WTC11 (cell line): ENCODE data around the gene CNDP1. TPM values are rescaled to one million over a fixed set of nuclear protein-coding genes. Genes with fewer than 3 reads are reported as not detected.

Experiments
- ATAC-seq: fragments of 200-7000 bp; cut with Tn5 transposase; 2 replicates; pipeline ENCODE4 v1.10.0; 2021; ENCODE audit warnings: mild to moderate bottlenecking, moderate library complexity
- CTCF ChIA-PET: fragments of 300-600 bp; sonication (Branson Sonifier 250); formaldehyde crosslinking; loops from one replicate; lab custom pipeline; 2021; ENCODE audit warnings: antibody characterized with exemption; lab: Charles Lee
- POLR2A ChIA-PET: fragments of 350-600 bp; sonication (Branson Sonifier 250); formaldehyde crosslinking; loops from one replicate; lab custom pipeline; 2021; ENCODE audit warnings: antibody characterized with exemption; lab: Charles Lee
- DNase-seq: peaks from one replicate; pipeline ENCODE4 v3.0.0; 2021; ENCODE audit warnings: low spot score
- H3K27ac Mint-ChIP-seq: 2 replicates; pipeline ENCODE4 v1.8.0; 2021; ENCODE audit warnings: mixed read lengths
- H3K27me3 Mint-ChIP-seq: 2 replicates; pipeline ENCODE4 v1.8.0; 2021; ENCODE audit warnings: low read depth, mild to moderate bottlenecking, moderate library complexity, mixed read lengths
- H3K36me3 Mint-ChIP-seq: 2 replicates; pipeline ENCODE4 v1.8.0; 2021; ENCODE audit warnings: mixed read lengths
- H3K4me1 Mint-ChIP-seq: 2 replicates; pipeline ENCODE4 v1.8.0; 2022; ENCODE audit warnings: mixed read lengths
- H3K4me3 Mint-ChIP-seq: 2 replicates; pipeline ENCODE4 v1.8.0; 2021; ENCODE audit warnings: mild to moderate bottlenecking, moderate library complexity, mixed read lengths
- H3K9me3 Mint-ChIP-seq: 2 replicates; pipeline ENCODE4 v1.8.0; 2021; ENCODE audit warnings: mixed read lengths
- ARID4B ChIP-seq: sonication (generic); formaldehyde crosslinking; IDR thresholded peaks from 2 replicates; pipeline ENCODE4 v1.8.0; 2023; ENCODE audit warnings: missing genetic modification reagents, mild to moderate bottlenecking, borderline replicate concordance
- CBFB ChIP-seq: sonication (generic); formaldehyde crosslinking; IDR thresholded peaks from 2 replicates; pipeline ENCODE4 v1.8.1; 2022; ENCODE audit warnings: mild to moderate bottlenecking, low read depth, missing genetic modification reagents
- CREM ChIP-seq: sonication (generic); formaldehyde crosslinking; IDR thresholded peaks from 2 replicates; pipeline ENCODE4 v1.8.1; 2022; ENCODE audit warnings: mild to moderate bottlenecking, missing genetic modification reagents, moderate library complexity
- CTCF ChIP-seq: fragments of 200-600 bp; IDR thresholded peaks from 2 replicates; pipeline ENCODE4 v1.8.0; 2022; ENCODE audit warnings: antibody characterized with exemption
- FOXK1 ChIP-seq: sonication (generic); formaldehyde crosslinking; IDR thresholded peaks from 2 replicates; pipeline ENCODE4 v1.8.0; 2022; ENCODE audit warnings: mild to moderate bottlenecking, moderate library complexity, missing genetic modification reagents
- FOXP1 ChIP-seq: sonication (generic); formaldehyde crosslinking; IDR thresholded peaks from 2 replicates; pipeline ENCODE4 v1.8.0; 2022; ENCODE audit warnings: missing genetic modification reagents, mild to moderate bottlenecking, moderate library complexity, borderline replicate concordance
- GABPB1 ChIP-seq: sonication (generic); formaldehyde crosslinking; IDR thresholded peaks from 2 replicates; pipeline ENCODE4 v1.8.1; 2023; ENCODE audit warnings: mild to moderate bottlenecking, missing genetic modification reagents
- JAZF1 ChIP-seq: fragments of 250-450 bp; sonication (Bioruptor Pico); IDR thresholded peaks from 2 replicates; pipeline ENCODE4 v1.9.0; 2021; ENCODE audit warnings: moderate library complexity, mild to moderate bottlenecking, inconsistent platforms
- PRDM15 ChIP-seq: sonication (generic); formaldehyde crosslinking; IDR thresholded peaks from 2 replicates; pipeline ENCODE4 v1.8.0; 2022; ENCODE audit warnings: missing genetic modification reagents
- PRRX2 ChIP-seq: fragments of 250-450 bp; sonication (Bioruptor Pico); IDR thresholded peaks from 2 replicates; pipeline ENCODE4 v1.8.0; 2021; ENCODE audit warnings: mild to moderate bottlenecking
- RELA ChIP-seq: sonication (generic); formaldehyde crosslinking; IDR thresholded peaks from 2 replicates; pipeline ENCODE4 v1.8.1; 2022; ENCODE audit warnings: missing genetic modification reagents, mild to moderate bottlenecking, borderline replicate concordance
- STAT6 ChIP-seq: sonication (generic); formaldehyde crosslinking; conservative IDR thresholded peaks from 2 replicates; pipeline ENCODE4 v1.8.1; 2023; ENCODE audit warnings: mild to moderate bottlenecking, low read depth, missing genetic modification reagents, moderate library complexity
- USF1 ChIP-seq: sonication (generic); formaldehyde crosslinking; IDR thresholded peaks from 2 replicates; pipeline ENCODE4 v1.8.0; 2022; ENCODE audit warnings: mild to moderate bottlenecking, missing genetic modification reagents
- ZNF121 ChIP-seq: sonication (generic); formaldehyde crosslinking; IDR thresholded peaks from 2 replicates; pipeline ENCODE4 v1.8.0; 2023; ENCODE audit warnings: missing genetic modification reagents
- ZNF219 ChIP-seq: sonication (generic); formaldehyde crosslinking; IDR thresholded peaks from 2 replicates; pipeline ENCODE4 v1.8.0; 2023; ENCODE audit warnings: missing genetic modification reagents, mild to moderate bottlenecking, borderline replicate concordance
- ZNF423 ChIP-seq: fragments of 250-450 bp; sonication (Bioruptor Pico); IDR thresholded peaks from 2 replicates; pipeline ENCODE4 v2.1.2; 2022; ENCODE audit warnings: mild to moderate bottlenecking, moderate library complexity
- ZNF532 ChIP-seq: fragments of 250-450 bp; sonication (Bioruptor Pico); IDR thresholded peaks from 2 replicates; pipeline ENCODE4 v1.9.0; 2021; ENCODE audit warnings: mild to moderate bottlenecking, borderline replicate concordance
- total RNA-seq: library from RNA; stranded (reverse); gene quantifications from 3 replicates; pipeline ENCODE4 v1.2.3, GENCODE V29; 2021

CNDP1 gene
- total RNA-seq, 1 experiment from 2014 or later, result 0.28 TPM

GRCh38 chr18:74604774-74605173 is 70.5 kb downstream of the CNDP1 start (continued):
- TF ChIP-seq STAT6 (no peak), PRRX2 (CRISPR knock-in tag) (no peak)

- H3K27me3 Mint-ChIP-seq, result no peaks in the 10 kb centered on the region
- no peak overlapping the region for H3K4me3 Mint-ChIP-seq
- no peak overlapping the region for H3K27ac Mint-ChIP-seq
- POLR2A ChIA-PET, result no interaction called here
- DNase-seq (no peak), ATAC-seq (no peak)
- CTCF ChIA-PET, result no interaction called here
- H3K36me3 Mint-ChIP-seq, result no peaks in the 10 kb centered on the region
- no peaks in the 10 kb centered on the region for H3K4me1 Mint-ChIP-seq
- no peaks in the 10 kb centered on the region for H3K9me3 Mint-ChIP-seq
- TF ChIP-seq CBFB (no peak), ZNF121 (CRISPR knock-in tag) (no peak), PRDM15 (CRISPR knock-in tag) (no peak), RELA (CRISPR knock-in tag) (no peak), ZNF532 (no peak), CREM (CRISPR knock-in tag) (no peak), FOXK1 (CRISPR knock-in tag) (no peak), CTCF (no peak), ZNF219 (CRISPR knock-in tag) (no peak), JAZF1 (CRISPR knock-in tag) (no peak), ZNF423 (CRISPR knock-in tag) (no peak), USF1 (CRISPR knock-in tag) (no peak), ARID4B (no peak), FOXP1 (no peak), GABPB1 (CRISPR knock-in tag) (no peak)
Measured at GRCh38 chr18:74608681-74609080, 74.4 kb downstream of the CNDP1 start.
